ENCODE measurements around the gene NEUROD2.

DNA sequence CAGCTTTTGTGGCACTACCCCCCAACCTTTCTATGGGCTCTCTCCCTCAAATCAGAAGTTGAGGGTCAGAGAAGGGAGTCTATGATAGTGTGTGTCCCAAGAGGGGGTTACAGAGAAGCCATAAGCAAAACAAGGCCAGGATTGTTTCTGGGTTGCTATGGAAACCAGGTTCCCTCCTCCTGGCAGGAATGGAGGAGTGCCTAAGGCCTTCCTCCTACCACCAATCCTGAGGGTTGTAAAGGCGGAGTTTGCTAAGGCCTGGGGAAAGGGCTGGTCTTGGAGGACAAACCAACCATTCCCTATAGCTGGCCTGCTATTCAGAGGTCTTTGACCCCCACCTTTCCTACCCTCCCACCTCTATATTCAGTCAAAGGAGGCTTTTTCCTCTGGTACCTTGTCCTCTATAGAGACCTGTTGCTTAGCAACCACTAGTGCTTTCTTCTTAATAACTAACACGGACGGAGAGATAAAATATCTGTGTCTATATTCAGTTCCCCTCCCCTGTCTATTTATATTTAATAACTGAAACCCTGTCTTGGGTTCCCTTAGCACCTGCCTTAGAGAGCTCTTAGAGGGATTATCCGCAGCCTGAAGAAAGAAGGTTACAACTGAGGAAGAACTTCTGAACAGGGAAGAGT, 43.4 kb downstream of the NEUROD2 start:
- TF ChIP-seq, protein P1, sequence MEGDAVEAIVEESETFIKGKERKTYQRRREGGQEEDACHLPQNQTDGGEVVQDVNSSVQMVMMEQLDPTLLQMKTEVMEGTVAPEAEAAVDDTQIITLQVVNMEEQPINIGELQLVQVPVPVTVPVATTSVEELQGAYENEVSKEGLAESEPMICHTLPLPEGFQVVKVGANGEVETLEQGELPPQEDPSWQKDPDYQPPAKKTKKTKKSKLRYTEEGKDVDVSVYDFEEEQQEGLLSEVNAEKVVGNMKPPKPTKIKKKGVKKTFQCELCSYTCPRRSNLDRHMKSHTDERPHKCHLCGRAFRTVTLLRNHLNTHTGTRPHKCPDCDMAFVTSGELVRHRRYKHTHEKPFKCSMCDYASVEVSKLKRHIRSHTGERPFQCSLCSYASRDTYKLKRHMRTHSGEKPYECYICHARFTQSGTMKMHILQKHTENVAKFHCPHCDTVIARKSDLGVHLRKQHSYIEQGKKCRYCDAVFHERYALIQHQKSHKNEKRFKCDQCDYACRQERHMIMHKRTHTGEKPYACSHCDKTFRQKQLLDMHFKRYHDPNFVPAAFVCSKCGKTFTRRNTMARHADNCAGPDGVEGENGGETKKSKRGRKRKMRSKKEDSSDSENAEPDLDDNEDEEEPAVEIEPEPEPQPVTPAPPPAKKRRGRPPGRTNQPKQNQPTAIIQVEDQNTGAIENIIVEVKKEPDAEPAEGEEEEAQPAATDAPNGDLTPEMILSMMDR (IDR thresholded peaks at IDR 0.05; ENCODE audit: low read depth, low read length, poor library complexity, severe bottlenecking) = no peak
- TF ChIP-seq EZH2phosphoT487 (IDR thresholded peaks at IDR 0.05; ENCODE audit: borderline replicate concordance, low read length) = no peak

All from DOHH2 (cell line).